H1 (cell line): ENCODE measurements around the gene GLIPR2. TPM values are rescaled to one million over a fixed set of nuclear protein-coding genes. Genes with fewer than 3 reads are reported as not detected.

Source experiments
- POU5F1 ChIP-seq: IDR thresholded peaks from 2 replicates; pipeline ENCODE4 v1.6.1; 2011; ENCODE audit warnings: low read depth, mild to moderate bottlenecking, low read length, moderate library complexity
- SAP30 ChIP-seq: fragments of 300-600 bp; sonication (generic); IDR thresholded peaks from 2 replicates; pipeline ENCODE4 v1.7.1; 2012; ENCODE audit warnings: low read length, moderate library complexity, mild to moderate bottlenecking, inconsistent platforms; ENCODE audit not compliant: insufficient read depth, insufficient replicate concordance
- polyA plus RNA-seq, 7 experiments: library from polyadenylated mRNA; depleted of rRNA in 3 of 7; stranded (reverse) in 5 of 7; unstranded in 2 of 7; fragments of >200 nt in 5 of 7; fragments of 200-250 nt in 2 of 7; gene quantifications; 1 replicate in 5 of 7; 2 replicates in 1 of 7; 4 replicates in 1 of 7; pipeline versions ENCODE4 v1.2.1 to v1.2.3, GENCODE V29; 2011 to 2013; ENCODE audit warnings: missing spikeins in 2 of 7, mixed read lengths in 2 of 7
- total RNA-seq: library from RNA; stranded (reverse); fragmentation: NEBNext Ultra II Directional; extraction: Animal tissue kit (Norgen Biotek cat#: 25700); gene quantifications from 2 replicates; pipeline ENCODE4 v1.2.1, GENCODE V29; 2021

GLIPR2 gene
- total and polyA plus RNA-seq, 2 of the 8 experiments (the other 6 are each of a cell fraction or from before 2014, with no cell fraction given) = 7.9 to 12.0 TPM

DNA sequence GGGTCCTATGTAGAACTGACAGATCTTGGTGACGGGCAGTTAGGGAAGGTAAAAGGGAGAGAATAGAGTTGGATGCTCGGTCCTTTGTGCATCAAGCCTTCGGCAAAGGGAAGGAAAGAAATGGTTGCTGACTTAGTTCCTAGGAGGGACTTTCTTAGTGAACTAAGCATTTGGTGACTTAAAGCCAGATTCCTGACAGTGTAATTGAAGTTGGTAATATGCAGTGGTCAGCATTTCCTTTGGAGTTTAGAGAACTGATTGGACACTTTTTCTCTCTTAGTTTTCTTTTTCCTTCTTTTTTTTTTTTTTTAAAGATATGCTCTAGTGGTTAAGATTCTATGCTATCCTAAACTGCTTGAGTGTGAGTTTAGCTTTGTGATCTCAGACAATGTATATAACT, 56.5 kb downstream of the GLIPR2 start (continued):
- no peak for TF ChIP-seq SAP30
- no peak for TF ChIP-seq POU5F1
